GM12892 (cell line): ENCODE results near the gene DRC1.

ENCODE experiments used
- POLR2A ChIP-seq: IDR thresholded peaks from 2 replicates; pipeline ENCODE4 v1.6.1; 2011; ENCODE audit warnings: low read depth, low read length, control low read depth
- POLR2AphosphoS5 ChIP-seq: IDR thresholded peaks from 2 replicates; pipeline ENCODE4 v1.6.1; 2011; ENCODE audit warnings: low read depth, low read length, control low read depth

- TF ChIP-seq POLR2A (no peak), POLR2AphosphoS5 (no peak)
Measured at GRCh38 chr2:26477911-26478253, 76.2 kb downstream of the DRC1 start, which contains the start of gene OTOF.
